Breast epithelium (tissue), 4 donors: Measurements from ENCODE around the gene C6orf89. TPM values are rescaled to one million over a fixed set of nuclear protein-coding genes. Genes with fewer than 3 reads are reported as not detected.

Source experiments
- DNase-seq, 2 donors: peaks; one replicate each; pipeline ENCODE4 v3.0.0-alpha.2; 2019; ENCODE audit warnings: low spot score in 2 of 2
- H3K27ac ChIP-seq, 2 donors: fragments of 200-600 bp; sonication (generic) in 1 of 2; one replicate each; pipeline ENCODE4 v1.5.1; 2016 to 2019; ENCODE audit warnings: mild to moderate bottlenecking in 1 of 2
- H3K27me3 ChIP-seq, 2 donors: fragments of 200-600 bp; sonication (generic) in 1 of 2; one replicate each; pipeline versions ENCODE4 v1.5.1 to v1.6.0; 2017 to 2019; ENCODE audit warnings: control low read depth in 1 of 2, mild to moderate bottlenecking in 1 of 2
- H3K36me3 ChIP-seq: fragments of 200-600 bp; one replicate; pipeline ENCODE4 v1.5.1; 2019
- H3K4me1 ChIP-seq, 2 donors: fragments of 200-600 bp; sonication (generic); one replicate each; pipeline ENCODE4 v1.5.1; 2016 to 2019; ENCODE audit warnings: control low read depth in 1 of 2
- H3K4me3 ChIP-seq, 3 donors: fragments of 200-600 bp; sonication (generic); 1 replicate in 2 of 3; 2 replicates in 1 of 3; pipeline ENCODE4 v1.5.1; 2016 to 2019; ENCODE audit warnings: mild to moderate bottlenecking in 3 of 3, moderate library complexity in 2 of 3
- H3K9me3 ChIP-seq, 2 donors: fragments of 200-600 bp; sonication (generic) in 1 of 2; one replicate each; pipeline ENCODE4 v1.5.1; 2016 to 2019; ENCODE audit warnings: control low read depth in 1 of 2
- POLR2A ChIP-seq: fragments of 450-650 bp; IDR thresholded peaks from one replicate; pipeline ENCODE4 v1.6.1; 2016; ENCODE audit warnings: antibody characterized with exemption, mild to moderate bottlenecking, moderate library complexity
- POLR2AphosphoS5 ChIP-seq, 3 donors: sonication (generic); formaldehyde crosslinking; IDR thresholded peaks; one replicate each; pipeline ENCODE4 v1.6.1; 2017; ENCODE audit warnings: antibody characterized with exemption in 3 of 3
- intact Hi-C: fragments of 100-400 bp; cut with DNase I; formaldehyde crosslinking; loops from one replicate; pipeline ENCODE4 v1.15.1; 2023; ENCODE audit warnings: low total_unique reads
- total RNA-seq, 3 donors: library from RNA; depleted of rRNA; stranded (reverse); fragments of >200 nt; gene quantifications; one replicate each; pipeline ENCODE4 v1.1.0, GENCODE V29; 2016
- TF ChIP-seq, protein P1 (sequence below), 3 donors: fragments of 450-650 bp; IDR thresholded peaks; one replicate each; pipeline ENCODE4 v1.5.1; 2016 to 2017; ENCODE audit warnings: antibody characterized with exemption in 3 of 3, mild to moderate bottlenecking in 3 of 3, moderate library complexity in 3 of 3

The C6orf89 gene
- total RNA-seq, 3 donors from 2014 or later: 32.8 to 58.7 (median 45.4) TPM

DNA sequence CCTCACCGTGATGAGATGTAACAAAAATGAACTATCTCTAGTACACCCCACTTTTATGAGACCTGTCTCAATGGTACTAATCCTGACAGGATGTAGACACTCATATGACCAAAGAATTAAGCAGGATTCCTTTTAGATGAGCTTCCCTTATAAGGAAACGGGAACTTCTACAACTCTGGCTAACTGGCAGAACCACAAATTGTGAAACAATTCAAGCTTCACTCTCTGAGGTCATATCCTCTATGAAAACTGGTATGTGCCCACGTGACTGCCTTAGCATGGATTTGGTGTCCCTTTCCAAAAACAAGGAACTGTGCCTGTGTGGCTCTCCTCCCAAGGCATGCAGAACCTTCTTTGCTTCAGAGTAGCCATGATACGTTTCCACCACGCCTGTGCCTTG, 32.4 kb upstream of the C6orf89 start:
- intact Hi-C loops: no loop called here

DNA sequence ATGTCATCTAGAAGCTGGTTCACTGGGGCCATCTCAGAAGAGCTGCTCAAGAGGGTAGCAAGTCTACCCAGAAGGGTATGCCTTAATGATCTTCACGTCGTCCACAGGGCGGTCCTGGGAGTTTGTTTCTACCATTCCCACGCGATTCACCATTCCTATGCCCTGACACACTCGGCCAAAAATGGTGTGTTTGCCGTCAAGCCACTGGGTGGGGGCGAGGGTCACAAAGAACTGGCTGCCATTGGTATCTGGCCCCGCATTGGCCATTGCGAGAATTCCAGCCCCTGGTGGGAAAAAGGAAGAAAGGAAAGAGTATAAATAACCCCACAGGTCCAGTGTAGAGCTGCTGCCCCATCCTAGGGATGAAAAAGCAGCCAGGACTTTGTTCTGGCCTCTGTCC, 30.0 kb upstream of the C6orf89 start:
- H3K4me3 ChIP-seq: no peak overlapping the region
- intact Hi-C loops: no loop called here
- H3K36me3 ChIP-seq: no peaks in the 10 kb centered on the region
- no peak for DNase-seq
- no peak overlapping the region for H3K27ac ChIP-seq
- TF ChIP-seq POLR2AphosphoS5 (IDR thresholded peaks at IDR 0.05): no peak
- TF ChIP-seq, protein P1, sequence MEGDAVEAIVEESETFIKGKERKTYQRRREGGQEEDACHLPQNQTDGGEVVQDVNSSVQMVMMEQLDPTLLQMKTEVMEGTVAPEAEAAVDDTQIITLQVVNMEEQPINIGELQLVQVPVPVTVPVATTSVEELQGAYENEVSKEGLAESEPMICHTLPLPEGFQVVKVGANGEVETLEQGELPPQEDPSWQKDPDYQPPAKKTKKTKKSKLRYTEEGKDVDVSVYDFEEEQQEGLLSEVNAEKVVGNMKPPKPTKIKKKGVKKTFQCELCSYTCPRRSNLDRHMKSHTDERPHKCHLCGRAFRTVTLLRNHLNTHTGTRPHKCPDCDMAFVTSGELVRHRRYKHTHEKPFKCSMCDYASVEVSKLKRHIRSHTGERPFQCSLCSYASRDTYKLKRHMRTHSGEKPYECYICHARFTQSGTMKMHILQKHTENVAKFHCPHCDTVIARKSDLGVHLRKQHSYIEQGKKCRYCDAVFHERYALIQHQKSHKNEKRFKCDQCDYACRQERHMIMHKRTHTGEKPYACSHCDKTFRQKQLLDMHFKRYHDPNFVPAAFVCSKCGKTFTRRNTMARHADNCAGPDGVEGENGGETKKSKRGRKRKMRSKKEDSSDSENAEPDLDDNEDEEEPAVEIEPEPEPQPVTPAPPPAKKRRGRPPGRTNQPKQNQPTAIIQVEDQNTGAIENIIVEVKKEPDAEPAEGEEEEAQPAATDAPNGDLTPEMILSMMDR (IDR thresholded peaks at IDR 0.05): no peak
- TF ChIP-seq POLR2A: no peak
- no peaks in the 10 kb centered on the region for H3K27me3 ChIP-seq
- H3K4me1 ChIP-seq: peaks cover 0 to 6% of the 10 kb centered on the region in 2 donors
- H3K9me3 ChIP-seq: no peaks in the 10 kb centered on the region

More for the DNA sequence above, 32.4 kb upstream of the C6orf89 start:
- TF ChIP-seq POLR2AphosphoS5 (IDR thresholded peaks at IDR 0.05): peak in 2 of 3 donors; percentile 20 to 59
- no peak for TF ChIP-seq POLR2A
- TF ChIP-seq, protein P1 (IDR thresholded peaks at IDR 0.05): no peak
- no peaks in the 10 kb centered on the region for H3K9me3 ChIP-seq
- H3K4me1 ChIP-seq: peaks cover 0 to 6% of the 10 kb centered on the region in 2 donors
- DNase-seq: peak in 1 of 2 donors; percentile 78
- no peaks in the 10 kb centered on the region for H3K36me3 ChIP-seq
- H3K27ac ChIP-seq: peak overlapping the region; percentile 75 to 81
- no peaks in the 10 kb centered on the region for H3K27me3 ChIP-seq
- no peak overlapping the region for H3K4me3 ChIP-seq

DNA sequence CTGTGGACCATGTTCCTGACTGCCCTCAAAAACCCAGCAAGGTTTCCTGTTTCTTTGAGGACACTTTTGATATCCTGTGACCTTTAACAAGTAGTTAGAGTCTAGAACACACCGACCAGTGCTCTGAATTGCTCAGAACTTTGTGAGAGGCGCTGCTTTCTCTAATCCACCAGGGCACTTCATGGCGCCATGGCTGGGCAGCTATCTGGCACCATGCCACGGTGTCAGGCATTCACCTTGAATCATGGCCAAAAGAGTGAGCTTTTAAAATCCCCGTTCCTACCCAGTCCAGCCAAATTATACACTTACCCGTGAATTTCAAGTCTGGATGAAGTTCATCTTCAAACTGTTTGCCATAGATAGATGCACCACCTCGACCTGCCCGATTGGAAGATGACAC, 29.5 kb upstream of the C6orf89 start:
- H3K4me1 ChIP-seq: peaks cover 0 to 6% of the 10 kb centered on the region in 2 donors
- H3K27ac ChIP-seq: no peak overlapping the region
- intact Hi-C loops: no loop called here
- no peaks in the 10 kb centered on the region for H3K36me3 ChIP-seq
- H3K9me3 ChIP-seq: no peaks in the 10 kb centered on the region
- no peak overlapping the region for H3K4me3 ChIP-seq
- no peak for DNase-seq
- TF ChIP-seq, protein P1 (IDR thresholded peaks at IDR 0.05): no peak
- TF ChIP-seq POLR2A (no peak), POLR2AphosphoS5 (IDR thresholded peaks at IDR 0.05) (no peak)
- no peaks in the 10 kb centered on the region for H3K27me3 ChIP-seq

DNA sequence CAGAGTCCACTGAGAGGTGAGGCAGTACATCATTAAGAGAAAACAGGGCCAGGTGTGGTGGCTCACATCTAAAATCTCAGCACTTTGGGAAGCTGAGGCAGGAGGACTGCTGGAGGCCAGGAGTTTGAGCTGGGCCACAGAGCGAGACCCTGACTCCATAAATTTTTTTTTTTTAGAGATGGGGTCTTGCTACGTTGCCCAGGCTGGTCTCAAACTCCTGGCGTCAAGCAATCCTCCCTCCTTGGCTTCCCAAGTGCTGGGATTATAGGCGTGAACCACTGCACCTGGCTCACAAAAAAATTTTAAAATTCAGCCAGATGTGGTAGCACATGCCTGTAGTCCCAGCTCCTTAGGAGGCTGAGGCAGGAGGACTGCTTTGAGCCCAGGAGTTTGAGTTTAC, 28.4 kb upstream of the C6orf89 start:
- intact Hi-C loops: no loop called here
- TF ChIP-seq POLR2A: no peak
- no peak for TF ChIP-seq POLR2AphosphoS5 (IDR thresholded peaks at IDR 0.05)
- TF ChIP-seq, protein P1 (IDR thresholded peaks at IDR 0.05): no peak
- H3K27me3 ChIP-seq: no peaks in the 10 kb centered on the region
- H3K4me1 ChIP-seq: peaks cover 0 to 6% of the 10 kb centered on the region in 2 donors
- DNase-seq: no peak
- H3K4me3 ChIP-seq: no peak overlapping the region
- H3K36me3 ChIP-seq: no peaks in the 10 kb centered on the region
- no peaks in the 10 kb centered on the region for H3K9me3 ChIP-seq
- no peak overlapping the region for H3K27ac ChIP-seq

DNA sequence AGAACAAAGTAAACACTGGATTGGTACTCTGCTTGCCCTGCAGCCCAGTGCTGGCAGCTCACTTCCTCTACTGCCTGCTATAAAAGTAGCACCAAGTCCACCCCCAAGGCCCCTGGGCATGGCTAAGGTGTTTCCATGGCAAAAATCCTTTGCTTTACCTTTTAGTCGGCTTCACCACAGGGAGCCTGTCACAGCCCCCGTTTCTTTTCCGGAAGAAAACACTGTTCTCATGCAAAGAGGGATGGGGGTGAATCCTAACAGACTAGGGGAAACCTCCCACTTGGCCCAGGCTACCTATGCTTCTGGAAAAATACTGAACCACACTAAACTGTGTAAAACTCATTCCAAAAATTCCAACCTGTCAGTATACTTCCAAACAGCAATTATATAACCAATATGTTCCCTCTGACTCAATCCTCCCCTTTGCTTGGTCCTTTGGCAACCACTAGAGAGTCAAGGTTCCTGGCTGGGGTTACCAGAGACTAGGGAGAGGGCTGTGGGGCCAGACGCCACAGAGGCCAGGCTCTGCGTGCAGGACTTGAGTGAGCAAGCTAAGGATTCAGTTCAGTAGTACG, 27.3 kb upstream of the C6orf89 start:
- TF ChIP-seq, protein P1 (IDR thresholded peaks at IDR 0.05): no peak
- TF ChIP-seq POLR2AphosphoS5 (IDR thresholded peaks at IDR 0.05) (no peak), POLR2A (no peak)
- no peaks in the 10 kb centered on the region for H3K36me3 ChIP-seq
- H3K27ac ChIP-seq: peak overlapping the region; percentile 70 to 78
- H3K27me3 ChIP-seq: no peaks in the 10 kb centered on the region
- no peaks in the 10 kb centered on the region for H3K9me3 ChIP-seq
- no peaks in the 10 kb centered on the region for H3K4me1 ChIP-seq
- H3K4me3 ChIP-seq: peak overlapping the region in 2 of 3 donors; percentile 20 to 26
- DNase-seq: peak in 1 of 2 donors; percentile 50
- intact Hi-C loops: no loop called here
